OCI-LY1 (cell line): ENCODE data around the gene THBS3.

ENCODE experiments used
- CTCF ChIP-seq: fragments of 200-600 bp; sonication (generic), shearing (Covaris generic); IDR thresholded peaks from 2 replicates; pipeline ENCODE4 v1.5.1; 2017; ENCODE audit warnings: mild to moderate bottlenecking, antibody characterized with exemption, low read length, moderate library complexity, mixed read lengths
- EZH2 ChIP-seq: fragments of 200-600 bp; sonication (generic), shearing (Covaris generic); IDR thresholded peaks from 2 replicates; pipeline ENCODE4 v1.8.0; 2017; ENCODE audit warnings: borderline replicate concordance, mixed run types, mild to moderate bottlenecking, antibody characterized with exemption, low read length, moderate library complexity, mixed read lengths

- TF ChIP-seq CTCF (no peak), EZH2 (no peak)
Observed at GRCh38 chr1:155228096-155228427, 20.4 kb upstream of the THBS3 start.
